Large intestine (tissue), 3 donors: Measurements from ENCODE around the gene UBE2I. TPM values are rescaled to one million over a fixed set of nuclear protein-coding genes. Genes with fewer than 3 reads are reported as not detected.

Experiments
- DNase-seq, 2 donors: peaks; one replicate each; pipeline versions ENCODE4 v3.0.0 to v3.0.0-alpha.2; 2013
- H3K27ac ChIP-seq: one replicate; pipeline ENCODE4 v1.5.1; 2013; ENCODE audit warnings: low read length
- H3K27me3 ChIP-seq: 2 replicates; pipeline ENCODE4 v1.6.1; 2013; ENCODE audit warnings: low read length; ENCODE audit not compliant: control insufficient read depth, insufficient read depth
- H3K36me3 ChIP-seq: 2 replicates; pipeline ENCODE4 v1.6.1; 2013; ENCODE audit warnings: low read length; ENCODE audit not compliant: control insufficient read depth, insufficient read depth
- H3K4me1 ChIP-seq: one replicate; pipeline ENCODE4 v1.6.1; 2013; ENCODE audit warnings: low read length; ENCODE audit not compliant: control insufficient read depth, insufficient read depth
- H3K4me3 ChIP-seq: one replicate; pipeline ENCODE4 v1.5.1; 2013; ENCODE audit warnings: low read length
- H3K9me3 ChIP-seq: one replicate; pipeline ENCODE4 v1.6.1; 2013; ENCODE audit warnings: mild to moderate bottlenecking, low read depth, low read length, moderate library complexity; ENCODE audit not compliant: control insufficient read depth
- WGBS: methylation state at CpG from one replicate; pipeline ENCODE4 v1.1.5; 2013; ENCODE audit warnings: low lambda C conversion rate; ENCODE audit not compliant: insufficient coverage; 5-methylcytosine and 5-hydroxymethylcytosine counted together
- polyA plus RNA-seq: library from polyadenylated mRNA; unstranded; fragments of 120-200 nt; gene quantifications from one replicate; pipeline ENCODE4 v1.2.1, GENCODE V29; 2013

The UBE2I gene
- polyA plus RNA-seq, 1 donor, result 130 TPM

- Histone ChIP-seq H3K27me3 (no peaks in the 10 kb centered on the region), H3K27ac (no peak overlapping the region), H3K36me3 (peaks cover 56% of the 10 kb centered on the region), H3K9me3 (no peaks in the 10 kb centered on the region), H3K4me1 (no peaks in the 10 kb centered on the region), H3K4me3 (no peak overlapping the region)
- DNase-seq, result no peak
- WGBS, result no CpG with 5 or more reads among the region's 11 CpGs
Observed at GRCh38 chr16:1362807-1363206, 53.4 kb downstream of the UBE2I start.

GRCh38 chr16:1363501-1364041 lies 54.1 kb downstream of the UBE2I start:
- Histone ChIP-seq H3K27me3 (no peaks in the 10 kb centered on the region), H3K9me3 (no peaks in the 10 kb centered on the region), H3K4me3 (no peak overlapping the region), H3K27ac (no peak overlapping the region), H3K36me3 (peaks cover 59% of the 10 kb centered on the region), H3K4me1 (no peaks in the 10 kb centered on the region)
- no CpG with 5 or more reads among the region's 18 CpGs for WGBS
- peak; percentile 31 to 43 for DNase-seq

- Histone ChIP-seq H3K27me3 (no peaks in the 10 kb centered on the region), H3K27ac (no peak overlapping the region), H3K9me3 (no peaks in the 10 kb centered on the region), H3K4me3 (no peak overlapping the region), H3K4me1 (no peaks in the 10 kb centered on the region), H3K36me3 (peaks cover 59% of the 10 kb centered on the region)
- no peak for DNase-seq
- no CpG with 5 or more reads among the region's 22 CpGs for WGBS
Observed at GRCh38 chr16:1364510-1364909, 55.1 kb downstream of the UBE2I start.

GRCh38 chr16:1366060-1366711 lies 56.8 kb downstream of the UBE2I start:
- no peak overlapping the region for H3K27ac ChIP-seq
- no CpG with 5 or more reads among the region's 29 CpGs for WGBS
- no peaks in the 10 kb centered on the region for H3K27me3 ChIP-seq
- H3K4me1 ChIP-seq, result no peaks in the 10 kb centered on the region
- H3K9me3 ChIP-seq, result no peaks in the 10 kb centered on the region
- no peak overlapping the region for H3K4me3 ChIP-seq
- no peak for DNase-seq
- H3K36me3 ChIP-seq, result peaks cover 60% of the 10 kb centered on the region

- Histone ChIP-seq H3K27ac (no peak overlapping the region), H3K27me3 (no peaks in the 10 kb centered on the region), H3K36me3 (peaks cover 59% of the 10 kb centered on the region), H3K9me3 (no peaks in the 10 kb centered on the region), H3K4me3 (no peak overlapping the region), H3K4me1 (no peaks in the 10 kb centered on the region)
- DNase-seq, result no peak
- no CpG with 5 or more reads among the region's 24 CpGs for WGBS
Observed at GRCh38 chr16:1366712-1367299, 57.4 kb downstream of the UBE2I start.

- H3K36me3 ChIP-seq, result peaks cover 53% of the 10 kb centered on the region
Observed at GRCh38 chr16:1367486-1368174, 58.2 kb downstream of the UBE2I start.

GRCh38 chr16:1371054-1371978 lies 61.9 kb downstream of the UBE2I start:
- no peak overlapping the region for H3K4me3 ChIP-seq
- no peaks in the 10 kb centered on the region for H3K4me1 ChIP-seq
- H3K27ac ChIP-seq, result no peak overlapping the region
- no CpG with 5 or more reads among the region's 33 CpGs for WGBS
- H3K27me3 ChIP-seq, result no peaks in the 10 kb centered on the region
- peaks cover 6% of the 10 kb centered on the region for H3K9me3 ChIP-seq
- peaks cover 41% of the 10 kb centered on the region for H3K36me3 ChIP-seq
- no peak for DNase-seq

More at GRCh38 chr16:1367486-1368174, 58.2 kb downstream of the UBE2I start:
- H3K9me3 ChIP-seq, result no peaks in the 10 kb centered on the region
- H3K4me1 ChIP-seq, result no peaks in the 10 kb centered on the region
- no peaks in the 10 kb centered on the region for H3K27me3 ChIP-seq
- no peak overlapping the region for H3K27ac ChIP-seq
- no peak overlapping the region for H3K4me3 ChIP-seq
- no CpG with 5 or more reads among the region's 27 CpGs for WGBS
- DNase-seq, result no peak

- peaks cover 34% of the 10 kb centered on the region for H3K36me3 ChIP-seq
Observed at GRCh38 chr16:1372292-1372950, 63.0 kb downstream of the UBE2I start.

GRCh38 chr16:1374418-1375297 lies 65.2 kb downstream of the UBE2I start:
- H3K4me3 ChIP-seq, result no peak overlapping the region
- no peak for DNase-seq
- peaks cover 6% of the 10 kb centered on the region for H3K9me3 ChIP-seq
- WGBS, result no CpG with 5 or more reads among the region's 46 CpGs
- H3K27ac ChIP-seq, result no peak overlapping the region
- peaks cover 37% of the 10 kb centered on the region for H3K36me3 ChIP-seq
- no peaks in the 10 kb centered on the region for H3K27me3 ChIP-seq
- peaks cover 5% of the 10 kb centered on the region for H3K4me1 ChIP-seq

More at GRCh38 chr16:1372292-1372950, 63.0 kb downstream of the UBE2I start:
- H3K4me3 ChIP-seq, result no peak overlapping the region
- no peak for DNase-seq
- no peak overlapping the region for H3K27ac ChIP-seq
- H3K4me1 ChIP-seq, result no peaks in the 10 kb centered on the region
- H3K9me3 ChIP-seq, result peaks cover 6% of the 10 kb centered on the region
- 100% methylated on average over 1 of the region's 21 CpGs for WGBS
- no peaks in the 10 kb centered on the region for H3K27me3 ChIP-seq
